GM12892 (cell line): ENCODE data around the gene GNG2.

Experiments used
- DNase-seq: peaks from one replicate; pipeline ENCODE4 v3.0.0; 2011; ENCODE audit not compliant: insufficient read length
- FAIRE-seq: peaks from 2 replicates; lab custom pipeline; 2011; peaks lifted over from hg19 to GRCh38; lab: Jason Lieb, UNC
- POLR2A ChIP-seq: IDR thresholded peaks from 2 replicates; pipeline ENCODE4 v1.6.1; 2011; ENCODE audit warnings: low read depth, low read length, control low read depth
- POLR2AphosphoS5 ChIP-seq: IDR thresholded peaks from 2 replicates; pipeline ENCODE4 v1.6.1; 2011; ENCODE audit warnings: low read depth, low read length, control low read depth
- TAF1 ChIP-seq: IDR thresholded peaks from 2 replicates; pipeline ENCODE4 v1.6.1; 2011; ENCODE audit warnings: low read depth, mild to moderate bottlenecking, control low read depth, low read length, borderline replicate concordance

Gene GNG2

GRCh38 chr14:51912112-51912786, 51.8 kb downstream of the GNG2 start:
- TF ChIP-seq POLR2A (no peak), TAF1 (no peak), POLR2AphosphoS5 (no peak)
- FAIRE-seq: no peak
- DNase-seq: no peak

GRCh38 chr14:51914310-51914709, 53.9 kb downstream of the GNG2 start:
- TF ChIP-seq TAF1 (no peak), POLR2AphosphoS5 (no peak), POLR2A (no peak)
- FAIRE-seq (no peak), DNase-seq (no peak)

- DNase-seq (no peak), FAIRE-seq (no peak)
- TF ChIP-seq POLR2A: no peak
- no peak for TF ChIP-seq POLR2AphosphoS5
- no peak for TF ChIP-seq TAF1
Measured at GRCh38 chr14:51917193-51917592, 56.8 kb downstream of the GNG2 start.

GRCh38 chr14:51921026-51921425, 60.6 kb downstream of the GNG2 start:
- TF ChIP-seq POLR2AphosphoS5: no peak
- TF ChIP-seq POLR2A: no peak
- no peak for TF ChIP-seq TAF1
- DNase-seq: no peak
- no peak for FAIRE-seq

- peak; percentile 77 for FAIRE-seq
- no peak for DNase-seq
- TF ChIP-seq TAF1 (no peak), POLR2A (no peak), POLR2AphosphoS5 (no peak)
Measured at GRCh38 chr14:51922624-51923023, 62.2 kb downstream of the GNG2 start.

GRCh38 chr14:51924600-51924999, 64.2 kb downstream of the GNG2 start:
- no peak for FAIRE-seq
- no peak for DNase-seq
- TF ChIP-seq POLR2AphosphoS5 (no peak), TAF1 (no peak)

GRCh38 chr14:51925980-51926379, 65.6 kb downstream of the GNG2 start:
- DNase-seq (no peak), FAIRE-seq (no peak)
- no peak for TF ChIP-seq POLR2A
- no peak for TF ChIP-seq TAF1
- no peak for TF ChIP-seq POLR2AphosphoS5

GRCh38 chr14:51926449-51926848, 66.0 kb downstream of the GNG2 start:
- no peak for DNase-seq
- TF ChIP-seq POLR2A (no peak), POLR2AphosphoS5 (no peak), TAF1 (no peak)
- no peak for FAIRE-seq

- FAIRE-seq (no peak), DNase-seq (no peak)
- TF ChIP-seq TAF1: no peak
Measured at GRCh38 chr14:51928568-51928967, 68.2 kb downstream of the GNG2 start.

GRCh38 chr14:51929166-51929565, 68.8 kb downstream of the GNG2 start:
- FAIRE-seq (no peak), DNase-seq (no peak)
- TF ChIP-seq TAF1: no peak
- no peak for TF ChIP-seq POLR2A
- no peak for TF ChIP-seq POLR2AphosphoS5

- DNase-seq (no peak), FAIRE-seq (no peak)
Measured at GRCh38 chr14:51929910-51930682, 69.7 kb downstream of the GNG2 start.

GRCh38 chr14:51931308-51931707, 70.9 kb downstream of the GNG2 start:
- no peak for DNase-seq
- peak; percentile 17 for FAIRE-seq
- TF ChIP-seq TAF1: no peak
- no peak for TF ChIP-seq POLR2A
- no peak for TF ChIP-seq POLR2AphosphoS5

More at GRCh38 chr14:51929910-51930682, 69.7 kb downstream of the GNG2 start:
- no peak for TF ChIP-seq POLR2A
